H4 (cell line): Measurements from ENCODE around the gene THAP8. TPM values are rescaled to one million over a fixed set of nuclear protein-coding genes. Genes with fewer than 3 reads are reported as not detected.

Experiments used
- DNase-seq: peaks from one replicate; pipeline ENCODE4 v3.0.0-alpha.2; 2015; ENCODE audit warnings: low spot score
- total RNA-seq: library from RNA; depleted of rRNA; stranded (reverse); fragments of >200 nt; shearing (Covaris generic); gene quantifications from 2 replicates; pipeline ENCODE4 v1.2.3, GENCODE V29; 2014; rRNA removed

THAP8 gene, protein sequence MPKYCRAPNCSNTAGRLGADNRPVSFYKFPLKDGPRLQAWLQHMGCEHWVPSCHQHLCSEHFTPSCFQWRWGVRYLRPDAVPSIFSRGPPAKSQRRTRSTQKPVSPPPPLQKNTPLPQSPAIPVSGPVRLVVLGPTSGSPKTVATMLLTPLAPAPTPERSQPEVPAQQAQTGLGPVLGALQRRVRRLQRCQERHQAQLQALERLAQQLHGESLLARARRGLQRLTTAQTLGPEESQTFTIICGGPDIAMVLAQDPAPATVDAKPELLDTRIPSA
- total RNA-seq: 1.9 and 6.3 TPM in 2 replicates

DNA sequence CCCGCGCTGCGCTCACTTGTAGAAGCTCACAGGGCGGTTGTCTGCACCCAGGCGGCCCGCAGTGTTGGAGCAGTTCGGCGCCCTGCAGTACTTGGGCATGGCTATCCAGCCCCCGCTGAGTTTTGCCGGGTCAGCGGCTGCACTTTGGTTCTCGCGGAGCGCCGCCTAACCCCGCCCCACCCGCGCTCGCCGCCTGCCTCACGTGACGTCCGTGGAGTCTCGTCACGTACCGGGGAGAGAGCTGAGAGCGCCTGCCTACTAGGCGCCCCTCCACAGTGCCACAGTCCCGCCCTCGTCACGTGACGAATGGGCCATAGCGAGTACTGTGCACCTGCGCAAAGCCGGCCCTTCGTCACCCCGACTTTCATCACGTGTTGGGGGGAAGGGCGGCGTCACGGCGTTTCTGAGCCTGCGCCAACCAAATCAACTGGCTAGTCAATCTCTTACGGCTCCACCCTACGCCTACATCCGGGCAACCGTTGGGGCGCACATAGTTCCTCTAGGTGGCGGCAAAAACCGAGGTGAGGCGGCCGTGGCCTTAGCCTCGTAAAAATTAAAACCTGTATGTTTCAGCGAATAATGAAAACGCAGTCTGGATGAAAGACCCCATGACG lies at the start of gene THAP8:
Gene THAP8 (minus strand): TSS at position 167 of the 614 bp plus-strand sequence. CDS start 68 bp downstream, at position 99.
- DNase-seq: peak; percentile 100

DNA sequence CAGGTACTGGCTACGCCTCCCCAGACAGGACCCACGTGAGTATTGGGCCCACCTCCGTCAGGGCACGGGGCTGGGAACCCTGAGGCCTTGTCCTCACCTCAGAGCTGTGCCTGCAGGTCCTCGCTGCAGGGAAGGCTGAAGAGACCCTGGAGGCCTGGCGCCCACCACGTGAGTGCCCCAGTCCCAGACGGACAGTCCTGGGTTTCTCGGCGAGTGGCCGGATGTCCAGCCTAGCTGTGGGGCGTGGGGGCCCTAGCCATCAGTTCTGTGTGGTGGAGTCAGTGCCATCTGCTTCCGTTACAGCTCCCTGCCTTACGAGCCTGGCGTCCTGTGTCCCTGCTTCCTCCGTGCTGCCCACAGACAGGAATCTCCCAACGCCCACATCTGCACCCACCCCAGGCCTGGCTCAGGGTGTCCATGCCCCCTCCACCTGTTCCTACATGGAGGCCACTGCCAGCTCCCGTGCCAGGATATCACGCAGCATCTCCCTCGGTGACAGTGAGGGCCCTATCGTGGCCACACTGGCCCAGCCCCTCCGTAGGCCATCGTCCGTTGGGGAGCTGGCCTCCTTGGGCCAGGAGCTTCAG lies 49.0 kb upstream of the THAP8 start:
- DNase-seq: no peak

DNA sequence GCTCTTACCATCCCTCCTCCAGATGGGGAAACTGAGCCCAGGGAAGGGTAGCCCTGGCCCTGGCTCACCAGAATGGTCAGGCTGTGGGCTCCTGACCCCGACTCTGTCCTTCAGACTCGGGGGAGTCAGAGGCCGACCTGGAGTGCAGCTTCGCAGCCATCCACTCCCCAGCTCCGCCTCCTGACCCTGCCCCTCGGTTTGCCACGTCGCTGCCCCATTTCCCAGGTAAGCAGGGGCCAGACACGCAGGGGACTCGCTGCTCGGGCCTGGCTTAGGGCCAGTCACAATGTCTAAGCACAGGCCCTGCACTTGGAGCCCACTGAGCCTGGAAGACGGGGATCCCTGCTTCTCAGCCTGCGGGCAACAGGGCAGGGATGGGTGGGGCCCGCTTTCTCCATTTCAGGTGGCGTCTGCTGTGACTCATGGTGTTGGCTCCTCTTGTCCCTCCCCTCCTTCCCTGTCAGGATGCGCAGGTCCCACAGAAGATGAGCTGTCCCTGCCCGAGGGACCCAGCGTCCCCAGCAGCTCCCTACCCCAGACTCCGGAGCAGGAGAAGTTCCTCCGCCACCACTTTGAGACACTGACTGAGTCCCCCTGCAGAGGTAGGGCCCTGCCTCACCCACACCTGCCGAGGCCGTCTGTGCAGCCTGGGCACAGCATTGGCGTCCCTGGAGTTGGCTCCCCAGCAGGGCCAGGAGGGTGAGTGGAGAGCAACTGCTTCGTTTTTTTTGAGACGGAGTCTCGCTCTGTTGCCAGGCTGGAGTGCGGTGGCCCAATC lies 47.7 kb upstream of the THAP8 start:
- DNase-seq: peak; percentile 22

DNA sequence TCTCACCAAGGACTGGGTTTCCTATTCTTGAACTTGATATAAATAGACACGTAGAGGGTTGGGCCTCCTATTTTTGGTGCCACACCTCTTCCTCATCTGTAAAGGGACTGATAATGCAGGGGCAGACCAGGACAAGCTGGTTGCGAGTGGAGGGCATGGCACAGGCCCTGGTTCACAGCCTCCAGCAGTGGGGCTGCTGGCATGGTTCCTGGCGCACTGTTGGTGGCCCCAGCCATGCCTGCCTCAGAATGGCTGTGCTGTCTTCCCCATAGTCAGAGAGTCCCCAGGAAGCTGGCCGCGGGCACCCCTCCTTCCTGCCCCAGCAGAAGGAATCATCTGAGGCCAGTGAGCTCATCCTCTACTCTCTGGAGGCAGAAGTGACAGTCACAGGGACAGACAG lies 46.4 kb upstream of the THAP8 start:
- DNase-seq: no peak

DNA sequence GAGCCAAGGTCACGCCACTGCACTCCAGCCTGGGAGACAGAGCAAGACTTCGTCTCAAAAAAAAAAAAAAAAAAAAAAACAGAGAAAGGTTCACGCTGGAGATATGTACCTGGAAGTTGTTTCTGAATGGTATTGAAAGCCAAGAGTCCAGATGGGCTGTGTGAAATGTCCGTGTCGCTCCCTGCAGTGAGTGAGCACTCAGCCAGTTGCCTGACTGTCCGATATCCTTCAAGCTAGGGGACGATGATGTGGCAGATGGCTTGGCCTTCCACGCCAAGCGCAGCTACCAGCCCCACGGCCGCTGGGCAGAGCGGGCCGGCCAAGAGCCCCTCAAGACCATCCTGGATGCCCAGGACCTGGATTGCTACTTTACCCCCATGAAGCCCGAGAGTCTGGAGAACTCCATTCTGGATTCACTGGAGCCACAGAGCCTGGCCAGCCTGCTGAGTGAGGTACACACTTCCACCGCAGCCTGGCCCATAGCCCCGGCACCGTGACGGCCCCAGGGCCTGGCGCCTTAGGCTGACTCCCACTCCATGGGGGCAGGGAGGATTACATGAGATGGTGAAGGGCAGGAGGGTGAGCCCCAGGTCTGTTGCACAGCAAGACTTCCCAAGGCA lies 45.2 kb upstream of the THAP8 start:
- no peak for DNase-seq

DNA sequence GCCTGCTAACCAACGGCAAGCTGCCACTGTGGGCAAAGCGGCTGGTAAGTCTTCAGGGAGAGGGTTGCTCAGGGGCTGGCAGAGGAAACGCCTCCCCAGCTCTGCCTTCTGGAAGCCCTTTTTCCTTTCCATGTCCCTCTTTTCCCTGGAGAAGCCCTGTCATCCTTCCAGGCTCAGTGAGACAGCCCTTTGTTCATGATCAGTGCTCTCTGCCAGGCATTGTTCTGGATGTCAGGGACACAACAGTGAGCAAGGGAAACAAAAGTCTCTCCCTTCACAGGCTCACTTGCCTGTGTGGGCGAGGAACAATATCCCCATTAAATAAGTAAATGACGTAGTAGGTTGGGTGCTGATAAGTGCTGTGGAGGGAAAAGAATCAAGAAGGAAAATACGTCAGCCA lies 43.0 kb upstream of the THAP8 start:
- DNase-seq: no peak

DNA sequence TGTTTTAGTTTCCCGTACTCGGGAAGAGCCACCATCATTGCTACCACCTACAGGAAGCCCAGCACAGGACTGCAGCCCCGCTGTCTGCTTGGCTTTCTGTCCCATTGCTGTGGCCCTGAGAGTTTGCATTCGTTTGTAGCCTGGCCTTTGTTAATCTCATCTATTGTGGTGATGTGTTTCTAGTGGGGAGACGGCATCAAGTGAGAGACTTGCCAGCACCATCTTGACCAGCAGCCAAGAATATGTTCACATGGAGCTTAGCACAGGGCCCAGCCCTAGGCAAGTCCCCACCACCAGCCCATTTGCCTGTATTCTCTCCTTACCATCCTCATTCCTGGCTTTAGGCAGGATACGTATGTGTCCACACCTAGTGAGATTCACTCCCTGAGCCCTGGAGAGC lies 39.6 kb upstream of the THAP8 start:
- no peak for DNase-seq

DNA sequence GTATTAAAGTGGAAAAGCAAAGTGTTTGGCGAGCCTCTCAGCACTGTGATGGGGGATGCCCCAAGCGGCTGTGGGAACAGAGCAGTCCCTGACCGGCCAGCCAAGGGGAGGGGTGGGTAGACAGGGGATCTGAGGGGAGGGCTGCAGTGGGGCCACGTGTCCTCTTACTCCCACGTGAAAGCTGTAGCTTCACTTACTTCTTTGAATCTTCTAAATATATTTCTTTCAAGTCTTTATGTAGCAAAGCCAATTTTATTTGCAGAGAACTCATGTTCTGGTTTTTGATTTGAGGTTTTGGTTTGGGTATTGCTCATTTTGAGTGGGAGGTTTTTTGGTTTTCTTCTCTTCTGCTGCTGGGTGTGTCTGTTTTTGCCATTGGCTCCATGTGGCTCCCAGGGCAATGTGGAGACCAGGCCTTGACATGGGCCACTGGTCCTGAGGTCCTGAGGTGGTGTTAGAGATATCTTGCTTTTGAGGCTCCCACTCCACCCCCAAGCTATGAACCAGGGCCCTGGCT lies 39.1 kb upstream of the THAP8 start:
- no peak for DNase-seq

DNA sequence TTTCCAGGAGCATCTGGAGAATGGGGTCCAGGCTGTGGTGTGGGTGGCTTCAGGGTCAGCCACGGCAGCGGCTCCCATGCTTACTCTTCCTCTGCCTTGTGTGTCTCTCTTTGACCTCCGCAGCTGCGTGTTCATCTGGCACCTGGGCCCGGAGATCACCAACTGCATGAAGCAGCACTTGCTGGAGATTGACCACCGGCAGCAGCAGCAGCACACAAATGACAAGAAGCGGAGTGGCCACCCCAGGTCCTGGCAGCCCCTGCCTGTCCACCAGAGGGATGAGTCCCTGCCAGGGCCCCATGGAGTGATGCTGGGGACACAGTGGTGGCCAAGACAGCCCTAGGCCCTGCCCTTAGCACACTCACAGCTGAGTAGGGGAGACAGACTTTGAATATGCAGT lies 38.5 kb upstream of the THAP8 start:
- no peak for DNase-seq

DNA sequence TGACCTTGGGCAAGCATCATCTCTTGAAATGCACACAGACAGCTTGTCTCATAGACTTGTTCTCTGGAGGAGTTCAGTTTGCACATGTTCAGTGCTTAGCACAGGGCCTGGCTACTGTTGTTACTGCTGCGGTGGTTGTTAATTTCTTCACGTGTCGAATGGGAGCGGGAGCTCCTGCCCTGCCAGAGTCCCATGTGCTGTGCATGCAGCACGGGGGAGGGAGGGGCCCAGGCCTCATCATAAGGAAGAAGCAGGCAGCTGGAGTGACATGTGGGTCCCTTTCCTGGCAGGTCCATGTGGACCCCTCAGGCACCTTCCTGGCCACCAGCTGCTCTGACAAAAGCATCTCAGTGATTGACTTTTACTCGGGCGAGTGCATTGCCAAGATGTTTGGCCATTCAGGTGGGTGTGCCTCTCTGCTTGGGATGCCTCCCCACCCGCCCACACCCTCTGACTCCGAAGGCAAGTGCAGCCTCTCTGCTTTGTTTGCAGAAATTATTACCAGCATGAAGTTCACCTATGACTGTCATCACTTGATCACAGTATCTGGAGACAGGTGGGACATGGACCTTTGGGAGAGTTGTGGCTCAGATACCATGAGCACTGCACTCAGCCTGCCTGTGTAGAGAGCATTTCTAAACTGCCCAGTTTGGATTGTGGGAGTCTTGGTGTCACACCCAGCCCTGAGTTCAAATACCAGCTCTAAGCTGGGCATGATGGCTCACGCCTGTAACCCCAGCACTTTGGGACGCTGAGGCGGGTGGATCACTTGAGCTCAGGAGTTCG lies 37.0 kb upstream of the THAP8 start:
- no peak for DNase-seq

DNA sequence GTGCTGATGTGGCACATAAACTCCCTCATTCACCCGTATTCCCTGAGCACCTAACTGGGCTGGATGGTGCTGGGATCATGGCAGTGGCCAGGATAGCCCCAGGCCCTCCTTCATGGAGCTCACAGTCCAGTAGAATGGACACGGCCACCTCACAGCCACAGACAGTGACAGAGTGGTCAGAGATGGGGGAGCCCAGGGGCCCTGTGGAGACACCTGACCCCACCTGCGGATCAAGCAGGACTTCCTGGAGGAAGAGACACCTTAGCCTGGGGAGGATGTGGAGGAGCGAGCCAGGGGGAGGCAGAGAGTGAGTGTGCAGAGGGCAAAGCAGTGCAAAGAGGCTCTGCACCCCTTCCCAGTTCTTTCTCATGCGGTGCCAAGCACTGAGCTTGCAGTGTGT lies 35.8 kb upstream of the THAP8 start:
- no peak for DNase-seq

DNA sequence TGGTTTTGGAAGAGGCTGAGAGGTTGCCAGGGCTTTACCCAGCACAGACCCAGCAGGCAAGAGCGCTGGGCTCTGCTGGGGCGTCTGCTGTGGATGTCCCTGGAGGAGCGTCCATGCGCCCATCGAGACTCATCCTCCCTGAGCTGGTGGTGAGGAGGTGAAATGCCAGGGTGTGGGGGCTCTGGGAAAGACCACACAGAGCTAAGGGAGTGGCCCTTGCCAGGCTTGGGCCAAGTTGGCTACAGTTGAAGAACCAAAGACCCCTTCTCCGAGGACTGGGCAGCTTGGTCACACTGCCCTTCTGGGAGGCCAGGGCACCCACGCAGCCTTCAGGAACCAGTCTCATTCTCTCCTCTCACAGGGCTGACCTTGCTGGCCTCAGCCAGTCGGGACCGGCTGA lies 32.2 kb upstream of the THAP8 start:
- DNase-seq: no peak

DNA sequence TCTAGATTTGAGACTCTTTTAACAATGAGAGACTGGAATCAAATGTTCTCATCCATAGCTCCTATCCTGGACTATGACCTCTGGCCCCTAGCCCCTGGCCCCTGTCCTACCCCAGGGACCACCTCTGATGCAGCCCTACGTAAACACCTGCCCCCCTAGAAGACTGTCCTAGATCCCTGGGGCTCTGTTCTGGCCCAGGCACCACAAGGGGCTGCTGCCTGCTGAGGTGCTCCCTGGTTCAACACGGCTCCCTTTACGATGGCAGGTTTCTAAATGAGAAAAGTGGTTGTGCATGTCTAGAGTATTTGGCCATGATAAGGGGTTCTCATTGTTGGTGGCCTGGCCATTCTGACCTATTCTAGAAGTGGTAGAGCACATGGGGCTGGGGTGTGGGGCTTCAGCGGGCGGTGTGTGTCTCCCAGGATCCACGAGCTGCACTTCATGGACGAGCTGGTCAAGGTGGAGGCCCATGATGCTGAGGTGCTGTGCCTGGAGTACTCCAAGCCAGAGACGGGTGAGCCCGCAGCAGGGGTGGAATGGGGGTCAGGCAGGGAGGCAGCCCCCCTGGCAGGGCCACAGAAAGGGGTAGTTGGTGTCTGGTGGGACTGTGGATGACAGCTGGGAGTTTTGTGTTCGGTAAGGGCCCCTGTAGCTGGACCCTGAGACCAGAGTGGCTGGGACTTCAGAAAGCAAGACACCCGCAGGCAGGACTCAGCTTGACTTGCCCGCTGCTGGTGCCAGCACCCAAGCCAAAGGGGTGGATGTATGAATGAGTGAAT lies 30.3 kb upstream of the THAP8 start:
- no peak for DNase-seq

DNA sequence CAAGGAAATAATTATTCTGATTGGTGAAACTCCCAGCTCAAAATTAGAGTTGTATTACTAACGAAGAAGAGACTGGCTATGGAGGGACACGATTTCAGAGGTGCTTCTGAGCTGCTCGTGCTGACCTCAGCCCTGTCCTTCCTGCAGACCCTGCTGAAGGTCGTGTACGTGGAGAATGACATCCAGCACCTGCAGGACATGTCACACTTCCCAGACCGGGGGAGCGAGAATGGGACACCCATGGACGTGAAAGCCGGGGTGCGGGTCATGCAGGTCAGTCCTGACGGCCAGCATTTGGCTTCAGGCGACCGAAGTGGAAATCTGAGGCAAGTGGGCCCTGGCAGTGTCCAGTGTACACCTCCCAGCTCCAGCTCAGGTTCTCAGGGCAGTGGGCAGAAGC lies 28.8 kb upstream of the THAP8 start:
- no peak for DNase-seq

DNA sequence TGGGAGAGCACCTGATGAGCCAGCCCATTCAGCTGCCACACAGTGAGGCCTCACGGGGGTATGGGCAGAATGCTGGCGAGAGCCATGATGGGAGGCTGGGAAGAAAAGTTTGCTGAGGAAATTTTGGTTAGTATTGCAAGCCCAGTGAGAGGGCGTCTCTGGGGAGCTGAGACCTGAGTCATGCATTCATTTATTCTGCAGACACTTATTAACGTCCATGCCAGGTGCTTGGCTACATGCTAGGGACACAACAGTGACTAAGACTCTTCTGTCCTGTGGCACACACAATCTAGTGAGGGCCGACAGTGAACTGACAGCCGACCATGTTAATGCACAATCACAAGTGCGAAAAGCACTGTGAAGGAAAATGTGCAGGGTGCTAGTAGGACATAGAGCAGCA lies 27.8 kb upstream of the THAP8 start:
- no peak for DNase-seq

DNA sequence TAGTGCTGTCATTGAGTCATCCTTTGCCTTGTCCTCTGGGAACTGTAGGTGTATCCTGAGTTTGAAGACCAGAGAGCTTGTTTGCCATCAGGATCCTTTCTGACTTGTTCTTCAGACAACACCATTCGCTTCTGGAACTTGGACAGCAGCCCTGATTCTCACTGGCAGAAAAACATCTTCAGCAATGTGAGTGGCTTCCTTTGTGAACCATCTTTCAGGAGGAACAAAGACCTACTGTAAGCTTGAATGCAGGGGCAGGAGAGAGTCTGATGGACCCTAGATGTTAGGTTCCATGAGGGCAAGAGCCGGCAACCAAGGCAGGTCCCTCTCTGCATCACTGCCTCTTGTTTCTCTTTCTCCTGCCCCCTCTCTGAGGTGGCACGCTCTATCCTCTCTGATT lies 27.3 kb upstream of the THAP8 start:
- no peak for DNase-seq

DNA sequence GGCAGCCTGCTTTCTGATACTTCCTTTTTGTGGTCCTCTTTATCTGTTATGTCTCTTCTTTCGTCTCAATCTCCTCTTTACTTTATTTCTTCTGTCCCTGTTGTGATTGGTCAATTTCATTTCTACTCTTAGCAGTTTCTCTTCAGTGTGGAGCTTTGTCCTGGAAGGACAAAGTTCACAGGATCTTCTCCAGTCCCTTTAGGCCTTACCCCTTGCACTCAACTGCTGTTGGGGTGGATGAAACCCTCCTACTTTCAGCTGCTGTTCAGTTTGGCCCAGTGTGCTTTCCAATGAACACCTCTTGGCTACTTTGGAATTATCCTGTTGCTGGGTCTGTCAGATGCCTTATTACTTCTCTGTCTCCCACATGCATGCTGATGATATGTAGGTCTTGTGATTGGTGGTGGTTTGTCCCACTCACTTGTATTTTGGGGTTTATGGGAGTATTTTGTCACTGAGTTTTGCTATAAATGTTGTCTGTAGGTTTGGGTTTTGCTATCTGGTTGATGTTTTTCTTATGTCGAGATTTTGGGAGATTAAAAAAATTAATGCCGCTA lies 25.4 kb upstream of the THAP8 start:
- DNase-seq: no peak

DNA sequence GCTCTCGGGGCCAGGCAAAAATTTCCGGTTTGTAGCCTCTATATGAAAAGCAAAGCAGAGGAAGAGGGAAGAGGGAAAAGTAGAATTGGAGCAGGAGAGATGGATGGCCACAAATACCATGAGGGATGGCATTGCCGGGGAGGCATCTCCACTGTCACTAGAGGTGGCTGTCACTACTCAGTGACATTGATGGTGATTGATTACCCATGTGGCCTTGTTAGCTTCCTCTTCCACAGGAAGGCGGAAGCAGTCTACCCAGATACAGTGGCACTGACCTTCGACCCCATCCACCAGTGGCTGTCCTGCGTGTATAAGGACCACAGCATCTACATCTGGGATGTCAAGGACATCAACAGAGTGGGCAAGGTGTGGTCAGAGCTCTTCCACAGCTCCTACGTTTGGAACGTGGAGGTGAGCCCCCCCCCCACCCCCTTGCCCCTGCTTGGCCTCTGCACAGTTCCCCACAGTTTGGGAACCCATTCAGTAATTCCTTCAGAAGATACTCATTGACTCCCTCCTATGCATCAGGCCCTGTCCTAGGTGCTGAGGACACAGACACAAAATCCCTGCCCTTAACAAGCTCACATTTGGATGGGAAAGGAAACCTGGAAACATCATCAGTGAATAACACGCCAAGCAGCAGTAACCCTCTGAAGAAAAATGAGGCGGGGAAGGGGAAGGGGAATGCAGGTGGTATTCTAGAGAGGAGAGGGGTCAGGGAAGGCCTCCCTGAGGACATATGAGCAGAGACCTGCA lies 19.2 kb upstream of the THAP8 start:
- no peak for DNase-seq

DNA sequence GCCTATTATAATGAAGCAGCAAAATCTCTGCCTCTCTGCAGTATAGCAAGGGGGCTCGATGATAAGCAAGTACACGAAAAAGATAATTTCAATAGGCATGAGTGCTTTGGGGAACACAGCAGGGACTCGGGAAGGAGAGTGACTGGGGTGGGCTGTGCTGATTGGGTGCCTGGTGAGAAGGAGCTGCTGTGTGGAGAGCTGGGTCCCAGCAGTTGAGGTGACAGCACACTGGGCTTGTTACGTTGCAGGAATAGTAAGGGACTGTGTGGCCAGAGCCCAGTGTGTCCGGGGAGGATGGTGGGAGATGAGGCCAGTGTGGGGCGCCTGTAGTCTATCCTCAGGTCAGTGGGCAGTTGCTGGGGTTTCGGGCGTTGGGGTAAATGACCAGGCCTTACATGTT lies 18.0 kb upstream of the THAP8 start:
- DNase-seq: no peak
